Stimulated activated CD4-positive, alpha-beta T cell treated with anti-CD3 and anti-CD28 coated beads, Interleukin-12 subunit alpha, Interleukin-12 subunit beta, amount 100 ng/mL, for 48 hours (primary cell): ENCODE data around the gene SOX8.
"Not testable (repeated sequence)": the region's sequence is repeated elsewhere in the genome, so short reads cannot be mapped to it uniquely, and the experiment has no call there.

ENCODE experiments used
- DNase-seq, 3 donors: peaks; one replicate each; pipeline ENCODE4 v3.0.0-alpha.2; 2020; ENCODE audit warnings: low read depth in 2 of 3, low spot score in 1 of 3

SOX8 gene

GRCh38 chr16:953818-954217 is 27.8 kb upstream of the SOX8 start:
- DNase-seq: not testable (repeated sequence)

DNA sequence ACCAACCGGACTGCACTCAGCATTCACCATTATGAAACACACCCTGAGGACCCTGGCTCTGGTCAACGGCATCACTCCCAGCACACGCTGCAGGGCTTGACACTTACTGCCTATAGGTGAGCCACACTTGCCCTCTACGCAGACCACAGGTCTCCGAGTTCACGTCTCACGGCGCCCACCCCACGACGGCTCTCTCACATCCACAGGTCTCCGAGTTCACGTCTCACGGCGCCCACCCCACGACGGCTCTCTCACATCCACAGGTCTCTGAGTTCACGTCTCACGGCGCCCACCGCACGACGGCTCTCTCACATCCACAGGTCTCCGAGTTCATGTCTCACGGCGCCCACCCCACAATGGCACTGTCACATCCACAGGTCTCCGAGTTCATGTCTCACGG is 25.8 kb upstream of the SOX8 start:
- DNase-seq: not testable (repeated sequence)

- no peak for DNase-seq
Measured at GRCh38 chr16:959232-960040, 22.1 kb upstream of the SOX8 start.

DNA sequence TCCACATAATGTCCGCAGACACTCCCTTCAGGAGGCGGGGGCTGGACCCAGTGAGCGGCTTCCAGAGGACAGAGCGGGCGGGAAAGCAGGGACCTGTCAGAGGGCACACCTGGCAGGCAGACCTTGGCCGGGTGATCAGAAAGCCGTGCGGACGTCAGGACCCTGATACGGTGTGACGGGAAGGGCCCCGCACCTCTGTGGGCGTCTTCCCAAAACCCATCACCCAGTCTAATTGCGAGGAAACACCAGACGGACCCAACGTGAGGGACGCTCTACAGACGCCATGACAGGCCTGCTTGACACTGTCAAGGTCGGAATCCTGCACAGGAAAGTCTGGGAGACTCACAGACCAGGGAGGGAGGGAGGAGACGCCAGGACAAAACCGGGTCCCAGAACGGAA is 19.2 kb upstream of the SOX8 start:
- no peak for DNase-seq

DNA sequence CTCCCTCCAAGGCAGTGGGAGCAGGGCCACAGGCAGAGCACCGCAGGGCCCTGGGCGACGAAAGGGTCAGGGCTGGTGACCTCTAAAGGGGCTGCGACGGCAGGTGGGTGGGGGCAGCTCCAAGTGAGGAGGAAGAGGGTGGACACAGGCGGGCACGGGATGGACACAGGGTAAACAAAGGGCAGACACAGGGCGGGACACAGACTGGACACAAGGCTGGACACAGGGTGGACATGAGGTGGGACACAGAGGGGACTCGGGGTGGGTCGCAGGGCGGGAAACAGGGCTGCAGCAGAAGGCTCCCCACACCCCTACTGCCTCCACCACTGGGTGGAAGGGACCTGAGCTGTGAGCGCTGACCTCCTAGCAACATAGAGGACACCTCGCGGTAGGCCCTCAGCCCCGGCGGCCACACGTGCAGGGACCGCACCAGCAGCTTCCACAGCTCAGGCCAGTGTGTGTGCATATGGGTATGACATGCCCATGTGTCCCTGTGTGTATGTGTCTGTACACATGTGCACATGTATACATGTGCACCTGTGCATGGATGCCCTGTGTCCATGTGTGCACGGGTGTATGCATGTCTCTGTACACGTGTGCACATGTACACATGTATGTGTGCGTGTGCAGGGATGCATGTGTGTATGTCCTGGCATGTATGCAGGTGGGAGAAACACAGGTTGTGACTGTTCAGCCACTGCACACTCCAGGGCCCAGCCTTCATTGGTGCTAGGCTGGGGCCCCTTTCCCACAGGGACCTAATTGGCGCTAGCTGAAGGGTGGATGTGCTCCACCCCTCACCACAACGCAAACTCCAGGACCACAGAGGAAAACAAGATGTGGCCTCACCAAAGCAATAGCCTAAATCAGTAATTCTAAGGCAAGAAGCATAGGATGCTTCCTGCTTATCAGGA is 18.4 kb upstream of the SOX8 start:
- no peak for DNase-seq

DNA sequence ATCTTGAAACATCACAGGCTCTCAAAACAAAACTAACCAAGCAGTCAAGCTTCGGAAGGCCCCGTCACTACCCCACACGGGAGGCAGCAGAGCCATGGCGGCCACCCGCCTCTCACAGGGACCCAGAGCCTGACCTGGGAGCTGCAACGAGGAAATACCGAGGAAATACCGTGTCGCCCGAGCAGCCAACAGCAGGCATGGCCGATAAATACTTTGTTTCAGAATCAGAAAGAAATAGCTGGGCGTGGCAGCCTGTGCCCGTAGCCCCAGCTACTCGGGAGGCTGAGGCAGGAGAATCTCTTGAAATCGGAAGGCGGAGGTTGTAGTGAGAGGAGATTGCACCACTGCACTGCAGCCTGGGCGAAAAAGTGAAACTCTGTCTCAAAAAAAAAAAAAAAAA is 17.7 kb upstream of the SOX8 start:
- DNase-seq: no peak

DNA sequence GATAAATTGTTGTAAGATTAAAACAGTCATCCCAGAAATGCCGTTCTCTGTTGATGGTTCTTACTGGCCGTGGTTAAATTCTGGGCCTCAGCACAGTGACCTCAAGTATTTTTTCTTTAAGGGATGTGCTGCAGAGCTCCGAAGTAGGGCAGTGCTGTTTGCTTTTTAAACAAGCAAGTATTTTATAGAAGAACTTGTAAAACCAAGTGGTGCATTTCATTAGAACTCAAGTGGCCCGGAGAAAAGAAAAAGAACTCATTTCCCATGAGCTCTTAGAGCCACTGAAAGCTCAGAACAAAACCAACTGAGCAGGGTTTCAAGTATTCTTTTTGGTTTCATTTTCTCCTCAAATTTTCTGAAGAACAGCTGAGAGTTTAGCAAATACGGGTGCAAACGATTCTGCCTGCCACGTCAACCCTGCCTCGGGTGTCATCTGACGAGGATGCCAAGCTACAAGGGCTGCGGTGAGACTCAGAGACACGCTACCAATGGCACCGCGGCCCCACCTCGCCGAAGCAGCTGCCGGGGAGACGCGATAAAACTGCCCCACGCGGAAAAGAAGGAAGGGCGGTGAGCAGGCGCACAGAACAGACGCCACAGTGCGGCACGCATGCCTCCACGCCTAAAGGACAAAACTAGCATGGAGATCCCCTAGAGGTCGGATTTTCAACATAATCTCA is 17.1 kb upstream of the SOX8 start:
- DNase-seq: peak; percentile 54 to 65 (median 56)

GRCh38 chr16:965036-965395 is 16.6 kb upstream of the SOX8 start:
- no peak for DNase-seq

GRCh38 chr16:965487-965886 is 16.1 kb upstream of the SOX8 start:
- no peak for DNase-seq

DNA sequence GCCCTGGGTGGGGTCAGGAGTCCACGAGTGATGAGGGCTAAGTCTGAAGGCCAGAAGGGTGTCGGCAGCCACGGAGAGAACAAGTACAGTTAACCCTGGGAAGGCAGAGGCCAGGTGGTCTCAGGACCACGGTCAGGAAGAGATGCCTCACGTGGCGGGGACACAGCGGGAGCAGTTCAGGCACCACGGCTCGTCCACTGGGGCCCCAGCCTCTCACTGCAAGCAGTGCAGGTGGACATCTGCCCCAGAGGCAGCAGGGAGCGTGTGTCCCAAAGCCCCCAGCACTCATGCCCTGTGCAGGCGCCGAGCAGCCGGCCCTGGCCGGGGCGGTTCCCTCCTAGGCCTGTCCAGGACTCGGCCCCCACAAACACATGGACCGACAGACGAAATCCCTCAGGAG is 15.5 kb upstream of the SOX8 start:
- no peak for DNase-seq

GRCh38 chr16:966505-966904 is 15.1 kb upstream of the SOX8 start:
- no peak for DNase-seq

DNA sequence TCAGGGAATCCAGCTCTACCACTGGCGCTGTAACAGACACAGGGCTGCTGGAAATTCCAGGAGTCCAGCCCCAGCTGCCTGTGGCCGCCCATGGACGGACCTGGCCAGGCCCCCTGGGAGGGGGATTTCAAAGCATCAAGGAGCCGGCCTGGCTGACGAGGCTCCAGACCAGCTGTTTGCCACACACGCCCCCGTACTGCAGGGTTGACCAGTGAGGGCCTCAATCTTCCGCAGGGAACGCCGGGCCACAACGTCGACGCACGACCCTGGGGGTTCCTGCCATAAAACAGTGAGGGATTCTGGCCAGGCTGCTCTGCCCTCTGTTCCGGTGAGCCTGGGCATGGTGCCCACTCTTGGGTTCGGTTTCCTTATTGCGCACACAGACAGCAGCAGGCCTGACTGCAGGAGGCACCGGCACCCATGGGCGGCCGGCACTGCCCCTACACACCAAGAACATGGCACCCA is 14.5 kb upstream of the SOX8 start:
- no peak for DNase-seq

DNA sequence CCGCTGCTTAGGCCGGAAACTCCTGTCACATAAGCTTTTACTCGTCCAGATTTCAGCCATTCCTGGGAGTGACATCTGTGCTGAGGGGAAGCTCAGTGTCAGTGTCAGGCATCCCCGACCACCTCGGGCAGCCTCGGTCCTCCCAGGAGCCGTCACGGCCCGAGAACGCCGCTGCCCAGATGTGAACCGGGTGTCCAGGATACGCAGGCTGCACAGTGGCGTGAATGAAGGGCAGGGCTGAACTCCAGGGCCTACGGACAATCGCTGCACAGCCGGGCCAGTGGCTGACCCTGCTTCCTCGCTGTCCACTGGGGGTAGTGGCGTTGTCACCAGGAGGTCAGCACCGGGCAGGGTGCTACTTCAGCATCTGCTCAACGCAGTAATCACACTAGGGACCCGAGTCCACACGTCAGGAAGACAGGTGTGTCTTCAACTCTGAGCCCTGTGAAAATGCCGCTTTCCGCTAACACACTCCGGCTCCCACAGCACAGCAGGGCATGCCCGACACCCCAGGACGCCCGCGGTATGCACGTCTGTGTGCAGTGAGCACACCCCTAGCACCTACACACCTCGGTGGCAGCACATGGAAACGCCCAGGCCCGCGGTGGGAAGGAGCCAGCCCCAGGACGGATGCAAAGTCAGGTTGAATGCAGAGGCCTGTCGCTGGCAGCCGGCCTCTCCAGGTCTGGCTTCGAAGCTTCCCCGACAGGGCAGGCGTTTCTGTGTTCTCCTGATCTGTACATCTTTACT is 13.8 kb upstream of the SOX8 start:
- DNase-seq: no peak

DNA sequence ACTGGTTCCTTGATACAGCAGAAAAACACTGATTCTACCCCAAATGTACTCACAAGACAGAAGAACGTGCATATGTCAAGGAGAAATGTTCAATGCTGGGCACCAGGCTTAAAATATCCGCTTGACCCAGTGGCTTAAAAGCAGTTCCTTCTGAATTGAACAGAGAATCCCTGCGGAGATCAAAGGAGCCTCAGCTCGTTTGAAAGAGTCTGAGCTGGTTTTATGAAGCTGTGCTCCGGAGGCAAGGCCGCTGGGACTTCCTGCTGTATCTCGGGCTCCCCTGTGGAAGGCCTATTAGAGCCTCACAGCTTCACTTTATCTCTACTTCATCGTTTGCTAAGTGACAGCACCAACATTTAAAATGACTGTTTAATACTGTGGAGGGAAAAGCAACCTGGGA is 12.9 kb upstream of the SOX8 start:
- DNase-seq: no peak

- DNase-seq: no peak
Measured at GRCh38 chr16:969508-970385, 11.8 kb upstream of the SOX8 start.

GRCh38 chr16:970386-970765 is 11.2 kb upstream of the SOX8 start:
- DNase-seq: no peak

- peak; percentile 93 to 94 (median 93) for DNase-seq
Measured at GRCh38 chr16:970766-971581, 10.6 kb upstream of the SOX8 start, which contains the start of gene LMF1. Gene LMF1 (minus strand): TSS chr16:970984. CDS start chr16:970980, 4 bp downstream.

DNA sequence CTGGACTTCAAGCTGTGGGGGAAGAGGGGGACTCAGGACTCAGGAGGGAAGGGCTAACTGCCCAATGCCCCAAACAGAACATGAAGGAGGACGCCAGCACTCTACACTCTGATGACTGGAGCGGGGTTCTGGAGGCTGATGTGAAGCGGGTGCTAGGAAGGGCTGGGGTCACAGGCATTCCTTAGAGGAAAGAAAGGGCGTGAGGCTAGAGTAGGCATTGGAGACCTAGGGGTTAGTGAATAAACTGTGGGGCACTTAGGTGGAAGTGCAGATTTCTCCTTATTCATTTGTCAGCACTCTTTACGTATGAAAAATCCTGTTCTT is 10.0 kb upstream of the SOX8 start:
- no peak for DNase-seq

GRCh38 chr16:971981-972315 is 9.6 kb upstream of the SOX8 start:
- DNase-seq: no peak
